ENCODE data around the gene GSTM1. TPM values are rescaled to one million over a fixed set of nuclear protein-coding genes. Genes with fewer than 3 reads are reported as not detected.

Gene GSTM1
- total RNA-seq, 2 experiments from 2014 or later: not detected

DNA sequence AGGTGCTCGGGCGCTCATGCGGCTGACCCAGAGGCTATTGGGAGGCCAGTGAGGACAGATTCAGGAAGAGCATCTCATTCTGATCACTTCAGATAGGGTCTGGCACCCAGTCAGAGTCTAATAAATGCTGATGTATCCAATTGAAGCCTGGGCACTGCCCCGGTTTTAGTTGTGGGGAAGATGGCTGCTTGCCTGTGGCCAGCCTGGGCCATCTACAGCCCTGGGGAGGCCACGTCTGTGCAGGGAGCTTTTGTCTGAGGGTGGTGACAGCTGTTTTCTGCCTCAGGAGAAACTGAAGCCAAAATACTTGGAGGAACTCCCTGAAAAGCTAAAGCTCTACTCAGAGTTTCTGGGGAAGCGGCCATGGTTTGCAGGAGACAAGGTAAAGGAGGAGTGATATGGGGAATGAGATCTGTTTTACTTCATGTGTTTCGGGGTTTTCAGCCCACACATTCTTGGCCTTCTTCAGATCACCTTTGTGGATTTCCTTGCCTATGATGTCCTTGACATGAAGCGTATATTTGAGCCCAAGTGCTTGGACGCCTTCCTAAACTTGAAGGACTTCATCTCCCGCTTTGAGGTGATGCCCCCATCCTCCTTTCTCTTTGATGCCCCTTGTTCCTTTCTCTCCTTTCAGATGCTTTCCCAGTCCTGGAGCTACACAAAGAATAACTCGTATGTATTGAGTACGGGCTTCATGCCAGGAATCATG is 27.2 kb downstream of the GSTM1 start:
- no peak overlapping the region for H3K4me3 Mint-ChIP-seq
- CTCF ChIA-PET: interaction anchor here (1.7 kb wide), 1 partner anchor 75 kb away, joined by 3 read pairs; no protein-coding TSS in a partner anchor
- H3K4me1 Mint-ChIP-seq: peaks cover 4% of the 10 kb centered on the region
- H3K36me3 Mint-ChIP-seq: no peaks in the 10 kb centered on the region
- no peaks in the 10 kb centered on the region for H3K9me3 Mint-ChIP-seq (ENCODE audit: low read depth)
- DNase-seq: no peak
- H3K27me3 Mint-ChIP-seq: peaks cover 10% of the 10 kb centered on the region
- H3K27ac Mint-ChIP-seq: no peak overlapping the region
- no peak for ATAC-seq

DNA sequence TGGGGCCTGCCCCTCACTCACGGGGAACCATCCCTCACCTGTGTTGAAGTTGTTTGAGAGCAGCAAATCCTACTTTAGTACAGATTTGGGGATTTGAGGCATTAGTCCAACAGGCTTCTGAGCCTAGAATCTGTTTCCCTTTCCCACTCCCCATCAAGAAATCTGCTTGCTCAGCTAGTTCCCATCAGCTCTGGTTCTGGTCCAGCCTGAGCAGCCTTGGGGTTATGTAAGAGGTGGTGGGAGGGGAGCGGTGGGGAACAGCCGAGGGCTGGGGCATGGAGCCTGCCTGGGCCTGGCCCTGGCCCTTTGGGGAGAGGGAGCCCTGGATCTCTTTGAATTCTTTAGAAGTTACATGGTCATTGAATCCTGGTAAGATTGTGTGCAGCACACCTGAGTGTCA is 28.5 kb downstream of the GSTM1 start:
- CTCF ChIA-PET: interaction anchor here (1.6 kb wide), 1 partner anchor 34 kb away, joined by 3 read pairs; no protein-coding TSS in a partner anchor
- ATAC-seq (no peak), DNase-seq (no peak)

DNA sequence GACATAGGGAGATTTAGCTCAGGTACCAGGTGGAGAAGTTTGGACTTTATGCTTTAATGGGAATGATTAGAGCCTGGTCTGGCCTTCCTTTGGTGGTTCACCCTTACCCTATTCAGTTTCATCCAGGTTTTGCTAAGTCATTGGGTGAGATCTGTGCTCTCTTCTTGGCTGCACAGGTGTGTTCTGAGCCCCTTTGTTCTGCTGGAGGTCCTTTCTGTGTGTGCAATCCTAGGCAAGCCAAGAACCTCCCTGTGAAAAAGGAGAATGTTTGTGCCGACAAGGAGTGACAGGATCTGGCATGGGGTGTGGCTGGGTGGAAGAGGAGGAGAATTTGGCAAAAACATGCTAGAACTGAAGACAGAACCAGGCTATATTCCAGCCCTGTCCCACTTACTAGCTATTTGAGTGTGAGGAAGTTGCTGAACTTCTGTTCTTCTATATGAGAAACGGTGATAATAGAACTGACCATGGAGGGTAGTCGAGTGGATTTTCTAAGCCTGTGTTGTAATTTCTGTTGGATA is 29.0 kb downstream of the GSTM1 start:
- Mint-ChIP-seq H3K4me1 (peaks cover 4% of the 10 kb centered on the region), H3K36me3 (no peaks in the 10 kb centered on the region), H3K27ac (no peak overlapping the region), H3K27me3 (peaks cover 12% of the 10 kb centered on the region), H3K4me3 (no peak overlapping the region), H3K9me3 (ENCODE audit: low read depth) (no peaks in the 10 kb centered on the region)
- ATAC-seq (no peak), DNase-seq (no peak)
- CTCF ChIA-PET: interaction anchor here (0.6 to 2.4 kb wide), 3 partner anchors 33 to 268 kb away, joined by 3 to 9 read pairs (median 3); partner anchors contain the start of gene AHCYL1

More for the DNA sequence above, 28.5 kb downstream of the GSTM1 start:
- Mint-ChIP-seq H3K9me3 (ENCODE audit: low read depth) (no peaks in the 10 kb centered on the region), H3K36me3 (no peaks in the 10 kb centered on the region), H3K4me3 (no peak overlapping the region), H3K27ac (no peak overlapping the region), H3K4me1 (peaks cover 4% of the 10 kb centered on the region), H3K27me3 (peaks cover 12% of the 10 kb centered on the region)

DNA sequence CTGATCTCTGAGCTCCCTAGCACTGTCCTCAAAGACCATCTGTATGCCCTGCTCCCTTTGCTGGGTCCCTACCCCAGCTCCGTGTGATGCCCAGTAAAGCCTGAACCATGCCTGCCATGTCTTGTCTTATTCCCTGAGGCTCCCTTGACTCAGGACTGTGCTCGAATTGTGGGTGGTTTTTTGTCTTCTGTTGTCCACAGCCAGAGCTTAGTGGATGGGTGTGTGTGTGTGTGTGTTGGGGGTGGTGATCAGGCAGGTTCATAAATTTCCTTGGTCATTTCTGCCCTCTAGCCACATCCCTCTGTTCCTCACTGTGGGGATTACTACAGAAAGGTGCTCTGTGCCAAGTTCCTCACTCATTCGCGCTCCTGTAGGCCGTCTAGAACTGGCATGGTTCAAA is 30.1 kb downstream of the GSTM1 start:
- Mint-ChIP-seq H3K9me3 (ENCODE audit: low read depth) (no peaks in the 10 kb centered on the region), H3K36me3 (no peaks in the 10 kb centered on the region), H3K4me1 (peaks cover 4% of the 10 kb centered on the region), H3K4me3 (no peak overlapping the region), H3K27ac (no peak overlapping the region), H3K27me3 (peaks cover 17% of the 10 kb centered on the region)
- no peak for DNase-seq
- CTCF ChIA-PET: interaction anchor here (1.4 to 2.4 kb wide), 2 partner anchors 52 to 267 kb away, joined by 3 to 9 read pairs; partner anchors contain the start of gene AHCYL1
- no peak for ATAC-seq

DNA sequence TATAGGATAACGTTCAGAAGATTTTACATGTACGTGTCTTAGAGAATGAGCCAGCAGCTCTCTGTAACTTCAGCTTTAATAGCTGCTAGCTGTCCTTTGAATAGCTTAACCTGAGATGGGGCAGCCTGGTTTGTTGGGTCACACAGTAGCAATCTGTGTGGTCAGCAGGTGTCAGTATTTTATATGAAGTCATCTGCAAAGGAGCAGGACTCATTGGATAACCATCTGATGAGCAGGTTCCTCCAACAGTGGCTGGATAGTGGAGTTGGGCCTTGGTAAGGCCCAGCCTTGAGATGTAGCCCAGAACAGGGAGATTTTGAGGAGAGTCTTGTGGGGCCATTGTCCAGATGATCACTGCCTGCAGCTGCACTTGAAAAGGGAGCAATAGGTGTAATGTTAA is 30.9 kb downstream of the GSTM1 start:
- no peak for DNase-seq
- Mint-ChIP-seq H3K27ac (no peak overlapping the region), H3K4me3 (no peak overlapping the region), H3K36me3 (no peaks in the 10 kb centered on the region), H3K9me3 (ENCODE audit: low read depth) (no peaks in the 10 kb centered on the region), H3K27me3 (peaks cover 17% of the 10 kb centered on the region), H3K4me1 (peaks cover 4% of the 10 kb centered on the region)
- ATAC-seq: no peak
- CTCF ChIA-PET: interaction anchor here (1.4 to 2.4 kb wide), 2 partner anchors 51 to 266 kb away, joined by 3 to 9 read pairs; partner anchors contain the start of gene AHCYL1

DNA sequence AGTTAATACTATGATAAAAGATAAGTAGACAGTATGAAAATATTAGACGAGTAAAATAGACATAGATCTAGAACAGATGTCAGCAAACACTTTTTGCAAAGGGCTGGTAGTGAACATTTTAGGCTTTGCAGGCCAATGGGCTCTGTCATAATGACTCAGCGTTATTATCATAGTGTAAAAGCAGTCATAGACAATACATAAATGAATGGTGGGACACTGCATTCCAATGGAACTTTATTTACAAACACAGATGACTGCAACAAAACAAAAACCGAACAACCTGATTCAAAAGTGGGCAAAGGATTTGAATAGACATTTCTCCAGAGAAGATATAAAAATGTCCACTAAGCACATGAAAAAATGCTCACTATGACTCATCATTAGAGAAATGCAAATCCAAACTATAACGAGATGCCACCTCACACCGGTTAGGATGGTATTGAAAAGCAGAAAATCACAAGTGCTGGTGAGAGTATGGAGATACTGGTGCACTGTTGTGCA is 31.8 kb downstream of the GSTM1 start:
- CTCF ChIA-PET: interaction anchor here (1.4 to 2.4 kb wide), 3 partner anchors 58 to 265 kb away, joined by 4 to 9 read pairs (median 9); partner anchors contain the start of gene AHCYL1
- Mint-ChIP-seq H3K4me3 (no peak overlapping the region), H3K27ac (no peak overlapping the region), H3K4me1 (peaks cover 4% of the 10 kb centered on the region), H3K36me3 (no peaks in the 10 kb centered on the region), H3K9me3 (ENCODE audit: low read depth) (no peaks in the 10 kb centered on the region), H3K27me3 (peaks cover 11% of the 10 kb centered on the region)
- no peak for ATAC-seq
- DNase-seq: no peak

DNA sequence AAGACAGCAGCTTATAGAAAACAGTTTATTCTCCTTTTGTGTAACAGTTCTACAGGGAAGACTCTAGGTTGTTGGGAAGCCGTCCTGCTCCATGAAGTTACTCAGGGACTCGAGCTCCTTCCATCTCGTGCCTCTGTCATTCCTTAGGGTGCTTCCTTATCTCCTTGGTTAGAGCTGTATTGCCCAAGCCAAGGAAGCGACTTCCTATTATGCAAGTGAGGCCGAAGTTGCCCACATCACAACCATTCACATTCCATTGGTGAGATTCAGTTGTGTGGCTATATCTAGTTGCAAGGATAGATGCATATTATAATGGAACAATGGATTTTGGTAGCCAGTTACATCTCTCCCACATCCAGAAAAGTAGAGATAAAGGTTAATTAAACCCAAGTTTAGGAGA is 33.4 kb downstream of the GSTM1 start:
- Mint-ChIP-seq H3K36me3 (no peaks in the 10 kb centered on the region), H3K27ac (no peak overlapping the region), H3K27me3 (peaks cover 14% of the 10 kb centered on the region), H3K4me1 (peaks cover 4% of the 10 kb centered on the region), H3K9me3 (ENCODE audit: low read depth) (no peaks in the 10 kb centered on the region), H3K4me3 (no peak overlapping the region)
- DNase-seq (no peak), ATAC-seq (no peak)
- CTCF ChIA-PET: interaction anchor here (1.3 to 2.1 kb wide), 2 partner anchors 81 to 263 kb away, joined by 3 to 9 read pairs; partner anchors contain the start of gene AHCYL1

DNA sequence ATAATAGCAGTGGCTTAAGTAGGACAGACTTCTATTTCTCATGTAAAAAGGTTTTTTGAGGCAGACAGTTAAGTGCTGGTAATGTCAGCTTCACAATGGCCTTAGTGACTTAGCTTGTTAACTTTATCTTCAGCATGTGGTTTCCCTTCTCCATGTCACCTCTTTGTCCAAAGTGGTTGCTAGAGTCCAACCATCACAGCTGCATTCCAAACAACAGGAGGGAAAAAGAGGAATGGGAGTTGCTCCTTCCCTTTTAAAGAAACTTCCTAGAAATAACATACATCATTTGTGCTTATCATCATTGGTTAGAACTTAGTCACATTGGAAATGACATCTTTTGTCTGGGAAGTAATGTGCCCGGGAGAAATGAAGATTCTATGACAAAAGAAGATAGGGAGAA is 34.4 kb downstream of the GSTM1 start:
- no peak for DNase-seq
- no peak overlapping the region for H3K27ac Mint-ChIP-seq
- ATAC-seq: no peak
- peaks cover 18% of the 10 kb centered on the region for H3K27me3 Mint-ChIP-seq
- H3K4me3 Mint-ChIP-seq: no peak overlapping the region
- H3K4me1 Mint-ChIP-seq: peaks cover 4% of the 10 kb centered on the region
- CTCF ChIA-PET: no interaction called here
- H3K36me3 Mint-ChIP-seq: no peaks in the 10 kb centered on the region
- H3K9me3 Mint-ChIP-seq (ENCODE audit: low read depth): no peaks in the 10 kb centered on the region

DNA sequence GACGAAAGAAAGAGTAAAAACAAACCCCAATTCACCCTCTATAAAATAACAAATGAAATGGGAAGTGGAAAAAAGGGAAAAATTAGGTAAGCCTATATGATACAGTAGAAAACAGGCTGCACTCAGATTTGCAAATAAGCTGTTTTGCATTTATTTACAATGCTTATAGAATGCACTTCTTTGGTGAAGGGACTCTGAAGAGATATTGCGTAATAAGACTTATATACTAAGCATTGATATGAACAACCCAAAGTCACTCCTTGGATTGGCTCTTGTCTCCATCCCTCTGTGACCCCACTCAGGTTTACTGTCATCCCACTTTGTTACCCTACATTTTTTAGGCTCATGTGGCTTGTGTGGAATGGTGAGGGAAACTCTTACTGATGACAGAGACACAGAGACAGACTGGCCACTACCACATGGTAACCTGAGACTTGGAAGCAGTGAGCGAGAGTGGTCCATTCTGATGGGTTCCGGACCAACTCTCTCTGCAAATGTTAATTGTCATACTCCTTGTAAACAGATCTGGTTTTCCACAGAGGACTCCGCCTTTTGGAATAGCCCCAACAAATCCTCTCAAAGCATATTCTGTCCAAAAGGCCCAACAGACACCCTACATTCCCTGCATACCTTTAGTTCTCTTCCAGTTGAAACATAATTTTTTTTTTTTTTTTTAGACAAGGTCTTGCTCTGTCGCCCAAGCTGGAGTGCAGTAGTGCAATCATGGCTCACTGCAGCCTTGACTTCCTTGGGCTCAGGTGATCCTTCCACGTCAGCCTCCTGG is 35.5 kb downstream of the GSTM1 start:
- Mint-ChIP-seq H3K36me3 (no peaks in the 10 kb centered on the region), H3K4me3 (no peak overlapping the region), H3K27ac (no peak overlapping the region), H3K27me3 (peaks cover 20% of the 10 kb centered on the region), H3K4me1 (peaks cover 4% of the 10 kb centered on the region), H3K9me3 (ENCODE audit: low read depth) (no peaks in the 10 kb centered on the region)
- CTCF ChIA-PET: no interaction called here
- DNase-seq: no peak
- ATAC-seq: no peak

DNA sequence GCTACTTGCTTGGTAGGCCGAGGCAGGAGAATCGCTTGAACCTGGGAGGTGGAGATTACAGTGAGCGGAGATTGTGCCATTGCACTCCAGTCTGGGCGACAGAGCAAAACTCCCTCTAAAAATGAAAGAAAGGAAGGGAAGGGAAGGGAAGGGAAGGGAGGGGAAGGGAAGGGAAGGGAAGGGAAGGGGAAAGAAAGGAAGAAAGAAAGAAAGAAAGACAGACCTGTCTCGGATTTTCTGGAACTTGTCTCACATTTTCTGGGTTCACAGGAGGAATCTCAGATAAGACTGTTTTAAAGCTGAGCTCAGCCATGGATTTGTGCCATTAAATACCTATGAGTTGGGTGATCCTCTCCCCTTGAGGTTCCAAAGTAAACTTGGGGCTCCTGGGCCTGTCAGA is 37.3 kb downstream of the GSTM1 start:
- no peaks in the 10 kb centered on the region for H3K36me3 Mint-ChIP-seq
- no peak overlapping the region for H3K27ac Mint-ChIP-seq
- H3K4me1 Mint-ChIP-seq: no peaks in the 10 kb centered on the region
- no peak for ATAC-seq
- CTCF ChIA-PET: no interaction called here
- H3K4me3 Mint-ChIP-seq: no peak overlapping the region
- DNase-seq: no peak
- peaks cover 28% of the 10 kb centered on the region for H3K27me3 Mint-ChIP-seq
- H3K9me3 Mint-ChIP-seq (ENCODE audit: low read depth): no peaks in the 10 kb centered on the region

DNA sequence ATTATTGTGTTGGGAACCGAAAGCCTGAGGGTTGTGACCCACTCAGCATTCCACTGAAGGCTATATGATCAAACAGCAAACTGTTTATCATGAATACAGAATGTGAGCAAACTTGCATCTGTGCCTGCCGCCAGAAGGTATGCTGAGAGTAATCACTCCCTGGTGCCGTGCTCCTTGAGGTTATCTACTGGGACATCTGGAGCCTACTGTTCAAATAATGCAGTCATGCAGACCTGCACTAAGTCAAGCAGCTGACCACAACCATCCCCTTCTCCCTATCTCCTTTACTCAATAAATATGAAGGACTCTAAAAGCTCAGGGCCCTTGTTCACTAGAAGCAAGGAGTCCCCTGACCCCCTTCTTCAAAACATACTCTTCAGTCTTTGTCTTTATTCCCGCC is 37.9 kb downstream of the GSTM1 start:
- no peak overlapping the region for H3K27ac Mint-ChIP-seq
- H3K36me3 Mint-ChIP-seq: no peaks in the 10 kb centered on the region
- H3K9me3 Mint-ChIP-seq (ENCODE audit: low read depth): no peaks in the 10 kb centered on the region
- DNase-seq (no peak), ATAC-seq (no peak)
- H3K4me3 Mint-ChIP-seq: no peak overlapping the region
- CTCF ChIA-PET: no interaction called here
- no peaks in the 10 kb centered on the region for H3K4me1 Mint-ChIP-seq
- peaks cover 30% of the 10 kb centered on the region for H3K27me3 Mint-ChIP-seq

DNA sequence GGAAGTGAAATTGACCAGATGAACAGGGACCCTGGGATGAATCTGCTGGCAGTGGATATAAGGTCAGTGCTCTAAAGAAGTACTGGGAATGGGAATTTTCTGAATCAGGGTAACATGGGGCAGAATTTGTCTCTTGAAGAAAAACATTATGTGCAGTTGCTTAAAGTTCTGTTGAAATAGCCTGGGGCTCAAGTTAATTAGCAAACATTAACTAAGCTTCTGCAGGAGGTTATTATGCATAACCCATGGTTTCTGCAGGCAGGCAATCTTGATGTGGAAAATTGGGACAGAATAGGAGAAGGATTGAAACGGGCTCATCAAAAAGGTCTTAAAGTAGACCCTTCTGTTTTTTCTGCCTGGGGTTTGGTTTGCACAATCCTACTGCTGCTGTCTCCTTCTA is 38.4 kb downstream of the GSTM1 start:
- H3K27ac Mint-ChIP-seq: no peak overlapping the region
- H3K9me3 Mint-ChIP-seq (ENCODE audit: low read depth): no peaks in the 10 kb centered on the region
- H3K36me3 Mint-ChIP-seq: no peaks in the 10 kb centered on the region
- peaks cover 30% of the 10 kb centered on the region for H3K27me3 Mint-ChIP-seq
- no peak for ATAC-seq
- CTCF ChIA-PET: no interaction called here
- H3K4me1 Mint-ChIP-seq: no peaks in the 10 kb centered on the region
- H3K4me3 Mint-ChIP-seq: no peak overlapping the region
- no peak for DNase-seq

DNA sequence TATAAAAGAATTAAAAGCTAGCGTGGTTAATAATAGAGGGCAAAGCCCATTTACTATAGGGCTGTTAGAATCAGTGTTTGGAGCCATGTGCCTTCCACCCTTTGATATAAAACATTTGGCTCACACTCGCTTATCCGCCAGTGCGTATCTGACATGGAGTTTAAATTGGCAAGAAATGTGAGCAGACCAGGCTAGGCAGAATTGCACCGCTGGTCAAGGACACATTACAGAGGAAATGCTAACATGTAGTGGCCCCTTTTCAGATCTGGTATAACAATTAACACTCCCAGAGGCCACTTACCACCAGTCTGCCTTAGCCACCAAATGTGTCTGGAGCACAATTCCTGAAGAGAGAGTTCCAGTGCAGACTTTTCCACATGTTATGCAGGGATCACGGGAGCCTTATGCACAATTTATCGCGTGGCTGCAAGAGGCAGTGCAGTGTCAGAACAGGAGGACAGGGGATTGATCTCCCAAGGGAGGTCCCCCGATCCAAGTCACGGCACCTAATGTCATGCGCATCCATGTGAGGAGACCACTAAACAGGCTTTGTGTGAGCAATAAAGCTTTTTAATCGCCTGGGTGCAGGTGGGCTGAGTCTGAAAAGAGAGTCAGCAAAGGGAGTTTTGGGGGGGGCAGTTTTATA is 39.2 kb downstream of the GSTM1 start:
- H3K9me3 Mint-ChIP-seq (ENCODE audit: low read depth): no peaks in the 10 kb centered on the region
- CTCF ChIA-PET: no interaction called here

More for the DNA sequence above, 39.2 kb downstream of the GSTM1 start:
- Mint-ChIP-seq H3K27me3 (peaks cover 29% of the 10 kb centered on the region), H3K4me3 (no peak overlapping the region), H3K4me1 (no peaks in the 10 kb centered on the region), H3K36me3 (no peaks in the 10 kb centered on the region), H3K27ac (no peak overlapping the region)
- DNase-seq (no peak), ATAC-seq (no peak)

All from activated CD8-positive, alpha-beta memory T cell treated with anti-CD3 and anti-CD28 coated beads, Interleukin-2, amount 10 ng/mL, durations not matched to agents 7 days and 5 days (primary cell).